Stimulated activated CD8-positive, alpha-beta memory T cell treated with anti-CD3 and anti-CD28 coated beads, Interleukin-7, amount 100 ng/mL, for 1 hour (primary cell): Measurements from ENCODE around the gene CAMTA1.

Experiments
- DNase-seq, 2 donors: peaks; one replicate each; pipeline ENCODE4 v3.0.0-alpha.2; 2020; ENCODE audit warnings: low read depth in 2 of 2

CAMTA1 gene

GRCh38 chr1:7255303-7256058 lies 470.2 kb downstream of the CAMTA1 start:
- no peak for DNase-seq

- no peak for DNase-seq
Measured at GRCh38 chr1:7256526-7256925, 471.3 kb downstream of the CAMTA1 start.

GRCh38 chr1:7257225-7257624 lies 472.0 kb downstream of the CAMTA1 start:
- no peak for DNase-seq

- DNase-seq = no peak
Measured at GRCh38 chr1:7258589-7259135, 473.4 kb downstream of the CAMTA1 start.

GRCh38 chr1:7259955-7260354 lies 474.7 kb downstream of the CAMTA1 start:
- DNase-seq = no peak

GRCh38 chr1:7261490-7261889 lies 476.2 kb downstream of the CAMTA1 start:
- DNase-seq = no peak

GRCh38 chr1:7262611-7263010 lies 477.4 kb downstream of the CAMTA1 start:
- DNase-seq = no peak

- DNase-seq = no peak
Measured at GRCh38 chr1:7263021-7263960, 478.0 kb downstream of the CAMTA1 start.

- DNase-seq = no peak
Measured at GRCh38 chr1:7264101-7264500, 478.8 kb downstream of the CAMTA1 start.

- no peak for DNase-seq
Measured at GRCh38 chr1:7265771-7266371, 480.6 kb downstream of the CAMTA1 start.

GRCh38 chr1:7266561-7266960 lies 481.3 kb downstream of the CAMTA1 start:
- no peak for DNase-seq

- DNase-seq = no peak
Measured at GRCh38 chr1:7267493-7267892, 482.2 kb downstream of the CAMTA1 start.

- no peak for DNase-seq
Measured at GRCh38 chr1:7268983-7269382, 483.7 kb downstream of the CAMTA1 start.

GRCh38 chr1:7269525-7269924 lies 484.3 kb downstream of the CAMTA1 start:
- no peak for DNase-seq

- DNase-seq = no peak
Measured at GRCh38 chr1:7274256-7274655, 489.0 kb downstream of the CAMTA1 start.

- DNase-seq = no peak
Measured at GRCh38 chr1:7278045-7278444, 492.8 kb downstream of the CAMTA1 start.

- no peak for DNase-seq
Measured at GRCh38 chr1:7278827-7279765, 493.8 kb downstream of the CAMTA1 start.

- no peak for DNase-seq
Measured at GRCh38 chr1:7279769-7280168, 494.5 kb downstream of the CAMTA1 start.

GRCh38 chr1:7280347-7280960 lies 495.2 kb downstream of the CAMTA1 start:
- DNase-seq = no peak

- DNase-seq = no peak
Measured at GRCh38 chr1:7281821-7282220, 496.6 kb downstream of the CAMTA1 start.
